ENCODE measurements around the gene ADIPOQ.
"Not testable (repeated sequence)": the region's sequence is repeated elsewhere in the genome, so short reads cannot be mapped to it uniquely, and the experiment has no call there.

Gene ADIPOQ

GRCh38 chr3:186842426-186843038 lies at the start of gene ADIPOQ:
TSS of gene ADIPOQ (plus strand) at chr3:186842710. CDS start at chr3:186853059, 10,349 bp downstream.
- no peak for DNase-seq
- no peak for ATAC-seq

GRCh38 chr3:186798239-186798874 lies 44.2 kb upstream of the ADIPOQ start:
- no peak for DNase-seq

GRCh38 chr3:186800285-186800684 lies 42.2 kb upstream of the ADIPOQ start:
- no peak for DNase-seq

More at GRCh38 chr3:186798239-186798874, 44.2 kb upstream of the ADIPOQ start:
- no peak for ATAC-seq

GRCh38 chr3:186802701-186803100 lies 39.8 kb upstream of the ADIPOQ start:
- DNase-seq (no peak), ATAC-seq (no peak)

More at GRCh38 chr3:186800285-186800684, 42.2 kb upstream of the ADIPOQ start:
- ATAC-seq, result no peak

GRCh38 chr3:186803447-186803846 lies 39.1 kb upstream of the ADIPOQ start:
- DNase-seq, ATAC-seq: not testable (repeated sequence)

- ATAC-seq, result peak; percentile 93
- DNase-seq, result peak; percentile 92
Observed at GRCh38 chr3:186806089-186807055, 36.1 kb upstream of the ADIPOQ start, which contains the start of gene RFC4. TSS of gene RFC4 (minus strand) at chr3:186806482. CDS start at chr3:186804713, 1,769 bp downstream.

- ATAC-seq, result peak; percentile 29
Observed at GRCh38 chr3:186807231-186807630, 35.3 kb upstream of the ADIPOQ start.

GRCh38 chr3:186810336-186810996 lies 32.0 kb upstream of the ADIPOQ start:
- no peak for DNase-seq
- ATAC-seq, result no peak

More at GRCh38 chr3:186807231-186807630, 35.3 kb upstream of the ADIPOQ start:
- DNase-seq, result no peak

GRCh38 chr3:186811313-186811712 lies 31.2 kb upstream of the ADIPOQ start:
- not testable (repeated sequence) for DNase-seq, ATAC-seq

- ATAC-seq (no peak), DNase-seq (no peak)
Observed at GRCh38 chr3:186814100-186814499, 28.4 kb upstream of the ADIPOQ start.

GRCh38 chr3:186815435-186815834 lies 27.1 kb upstream of the ADIPOQ start:
- no peak for DNase-seq
- ATAC-seq, result no peak

- ATAC-seq (no peak), DNase-seq (no peak)
Observed at GRCh38 chr3:186818516-186818915, 24.0 kb upstream of the ADIPOQ start.

GRCh38 chr3:186818956-186819355 lies 23.6 kb upstream of the ADIPOQ start:
- ATAC-seq (no peak), DNase-seq (no peak)

GRCh38 chr3:186821429-186822387 lies 20.8 kb upstream of the ADIPOQ start:
- ATAC-seq, result no peak
- no peak for DNase-seq

GRCh38 chr3:186822388-186822759 lies 20.1 kb upstream of the ADIPOQ start:
- not testable (repeated sequence) for DNase-seq, ATAC-seq

- DNase-seq, result no peak
- no peak for ATAC-seq
Observed at GRCh38 chr3:186823386-186823785, 19.1 kb upstream of the ADIPOQ start.

- ATAC-seq, result no peak
- DNase-seq, result no peak
Observed at GRCh38 chr3:186824430-186825139, 17.9 kb upstream of the ADIPOQ start.

- ATAC-seq (peak; percentile 83), DNase-seq (peak; percentile 67)
Observed at GRCh38 chr3:186825294-186825821, 17.2 kb upstream of the ADIPOQ start.

- DNase-seq (no peak), ATAC-seq (peak; percentile 6)
Observed at GRCh38 chr3:186825872-186826409, 16.6 kb upstream of the ADIPOQ start.

Data from stimulated activated naive CD8-positive, alpha-beta T cell treated with anti-CD3 and anti-CD28 coated beads, Interleukin-15, Interleukin-2, amounts not matched to agents 100 U/mL and 50 U/mL, for 24 hours (primary cell).